ENCODE results near the gene MAT1A.
"Not testable (repeated sequence)": the region's sequence is repeated elsewhere in the genome, so short reads cannot be mapped to it uniquely, and the experiment has no call there.

MAT1A gene

DNA sequence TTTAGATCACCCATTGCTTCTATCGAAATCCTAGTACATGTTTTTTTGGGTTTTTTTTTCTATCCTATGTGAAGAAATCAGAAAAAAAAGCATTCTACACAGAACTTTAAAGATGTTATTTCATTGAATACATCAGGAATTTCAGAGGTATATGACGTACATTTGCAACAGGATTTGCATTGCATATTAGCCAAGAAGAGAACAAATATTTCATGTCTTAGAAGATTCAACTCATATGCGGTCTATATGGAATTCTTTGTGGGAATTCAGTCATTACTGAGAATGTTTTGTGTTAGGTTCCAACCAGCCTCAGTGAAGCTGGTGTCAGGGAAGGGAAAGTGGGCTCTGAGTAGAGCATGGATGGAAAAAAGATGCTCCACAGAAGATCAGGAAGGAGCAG, 45.1 kb downstream of the MAT1A start:
- DNase-seq, CTCF ChIA-PET, H3K36me3 Mint-ChIP-seq, H3K27ac Mint-ChIP-seq, H3K4me3 Mint-ChIP-seq, H3K4me1 Mint-ChIP-seq, H3K9me3 Mint-ChIP-seq: not testable (repeated sequence)
- peaks cover 26% of the 10 kb centered on the region for H3K27me3 Mint-ChIP-seq

DNA sequence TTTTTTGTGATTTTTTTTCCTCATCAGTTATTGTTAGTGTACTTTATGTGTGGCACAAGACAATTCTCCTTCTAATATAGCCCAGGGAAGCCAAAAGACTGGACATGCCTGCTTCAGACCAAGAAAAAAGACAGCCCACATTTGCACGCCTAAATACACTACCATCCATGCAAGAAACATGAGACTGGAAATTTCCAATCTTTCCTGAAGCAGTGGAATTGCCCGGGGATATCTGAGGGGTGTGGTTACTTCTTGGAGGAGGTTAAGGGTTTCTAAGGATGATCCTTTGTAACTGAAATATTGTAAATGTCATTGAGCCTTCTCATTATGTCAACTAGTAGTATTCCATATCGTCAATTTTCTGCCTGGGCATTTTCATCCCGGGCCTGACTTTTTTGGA, 47.1 kb downstream of the MAT1A start:
- CTCF ChIA-PET, H3K9me3 Mint-ChIP-seq, H3K4me1 Mint-ChIP-seq, H3K27ac Mint-ChIP-seq, H3K4me3 Mint-ChIP-seq, DNase-seq, H3K36me3 Mint-ChIP-seq: not testable (repeated sequence)
- peaks cover 22% of the 10 kb centered on the region for H3K27me3 Mint-ChIP-seq

- CTCF ChIA-PET, H3K36me3 Mint-ChIP-seq, DNase-seq, H3K4me3 Mint-ChIP-seq, H3K4me1 Mint-ChIP-seq, H3K9me3 Mint-ChIP-seq, H3K27ac Mint-ChIP-seq: not testable (repeated sequence)
- H3K27me3 Mint-ChIP-seq = peaks cover 15% of the 10 kb centered on the region
Measured at GRCh38 chr10:80236457-80236856, 53.0 kb downstream of the MAT1A start.

DNA sequence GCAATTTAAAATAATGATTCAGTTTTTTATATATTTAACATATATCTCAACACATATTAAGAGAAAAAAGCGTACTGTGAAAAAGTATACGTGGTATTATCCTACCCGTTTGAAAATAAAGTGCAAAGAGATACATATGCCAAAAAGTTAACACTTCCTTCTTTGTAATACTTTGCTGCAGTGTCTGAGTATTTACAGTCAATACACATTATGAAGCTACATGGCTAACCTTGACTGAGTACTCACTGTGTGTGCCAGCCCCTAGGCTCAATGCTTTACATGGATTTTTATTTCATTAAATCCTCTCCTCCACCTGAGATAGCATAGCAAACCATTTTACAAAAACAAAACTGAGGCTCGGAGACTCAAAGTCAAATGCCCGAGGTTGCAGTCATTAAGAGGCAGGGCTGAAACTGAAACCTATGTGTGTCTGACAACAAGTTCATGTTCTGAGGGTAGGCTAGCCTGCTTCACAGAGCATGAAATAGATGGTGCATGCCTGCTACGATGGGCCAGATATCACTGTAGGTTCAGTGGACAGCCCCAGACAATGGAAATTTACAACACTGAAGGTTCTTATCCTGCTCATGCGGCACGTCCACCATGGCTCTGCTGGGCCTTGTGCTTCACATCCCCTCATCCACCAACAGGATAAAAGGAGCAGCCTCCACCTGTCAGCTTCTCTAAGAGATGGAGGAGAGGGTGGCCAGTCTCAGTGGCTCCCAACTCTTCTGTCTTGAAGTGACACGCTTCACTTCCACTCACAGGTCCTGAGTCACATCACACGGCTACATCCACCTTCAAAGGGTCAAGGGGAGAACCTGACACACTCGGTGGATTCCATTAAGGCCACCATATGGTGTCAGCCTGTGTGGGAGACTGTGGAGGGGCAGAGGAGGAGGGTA, 54.9 kb downstream of the MAT1A start:
- DNase-seq, H3K36me3 Mint-ChIP-seq, CTCF ChIA-PET, H3K4me1 Mint-ChIP-seq, H3K9me3 Mint-ChIP-seq, H3K4me3 Mint-ChIP-seq, H3K27ac Mint-ChIP-seq: not testable (repeated sequence)
- peaks cover 15% of the 10 kb centered on the region for H3K27me3 Mint-ChIP-seq

DNA sequence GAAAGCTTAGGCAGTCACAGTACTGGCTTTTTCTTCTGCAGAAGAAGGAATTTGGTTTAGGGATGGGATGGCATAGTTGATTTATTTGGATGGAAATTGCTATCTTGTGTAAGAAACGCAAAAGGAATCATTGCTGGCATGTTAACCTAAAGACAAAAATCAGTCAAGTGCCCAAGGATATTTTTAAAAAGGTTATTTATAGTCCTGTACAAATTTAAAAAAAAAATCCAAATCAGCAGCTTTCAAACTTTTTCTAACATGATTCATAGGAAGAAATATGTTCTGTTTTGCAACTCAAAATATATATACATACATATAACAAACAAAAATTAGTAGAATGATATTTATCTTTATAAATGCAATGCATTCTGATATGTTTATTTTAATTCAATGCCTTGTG, 55.6 kb downstream of the MAT1A start:
- H3K4me3 Mint-ChIP-seq, H3K4me1 Mint-ChIP-seq, DNase-seq, H3K36me3 Mint-ChIP-seq, H3K9me3 Mint-ChIP-seq, H3K27ac Mint-ChIP-seq, CTCF ChIA-PET: not testable (repeated sequence)
- H3K27me3 Mint-ChIP-seq = peaks cover 15% of the 10 kb centered on the region

DNA sequence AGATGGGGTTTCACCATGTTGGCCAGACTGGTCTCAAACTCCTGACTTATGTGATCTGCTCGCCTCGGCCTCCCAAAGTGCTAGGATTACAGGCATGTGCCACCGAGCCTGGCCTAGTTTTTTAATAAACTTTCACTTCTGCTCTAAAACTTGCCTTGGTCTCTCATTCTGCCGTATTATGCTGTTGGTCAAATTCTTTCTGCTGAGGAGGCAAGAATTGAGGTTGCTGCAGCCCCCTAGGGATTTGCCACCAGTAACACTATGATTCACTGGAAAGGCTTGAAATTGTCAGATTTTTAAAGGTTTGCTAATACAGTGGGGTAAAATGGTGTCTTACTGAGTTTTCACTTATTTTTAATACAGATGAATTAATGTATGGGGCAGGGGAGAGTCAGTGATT, 62.7 kb downstream of the MAT1A start:
- not testable (repeated sequence) for H3K9me3 Mint-ChIP-seq
- H3K27me3 Mint-ChIP-seq = peaks cover 15% of the 10 kb centered on the region

GRCh38 chr10:80223031-80223419, 66.4 kb downstream of the MAT1A start:
- CTCF ChIA-PET = interaction anchor here (0.7 to 6.5 kb wide), 15 partner anchors 14 to 164 kb away, joined by 3 to 94 read pairs (median 4); partner anchors contain the start of gene PLAC9
- H3K4me1 Mint-ChIP-seq, H3K9me3 Mint-ChIP-seq, H3K4me3 Mint-ChIP-seq, H3K36me3 Mint-ChIP-seq, H3K27ac Mint-ChIP-seq, DNase-seq: not testable (repeated sequence)
- H3K27me3 Mint-ChIP-seq = peaks cover 15% of the 10 kb centered on the region

More for the DNA sequence above, 62.7 kb downstream of the MAT1A start:
- H3K36me3 Mint-ChIP-seq, DNase-seq, H3K27ac Mint-ChIP-seq, H3K4me1 Mint-ChIP-seq, H3K4me3 Mint-ChIP-seq: not testable (repeated sequence)
- CTCF ChIA-PET = interaction anchor here (1.2 kb wide), 1 partner anchor 82 kb away, joined by 3 read pairs; no protein-coding TSS in a partner anchor

All from activated naive CD4-positive, alpha-beta T cell treated with anti-CD3 and anti-CD28 coated beads, Interleukin-2, amount 10 ng/mL, durations not matched to agents 7 days and 5 days (primary cell).